Type B pancreatic cell (in vitro differentiated cells): ENCODE results near the gene HOXA9. TPM values are rescaled to one million over a fixed set of nuclear protein-coding genes. Genes with fewer than 3 reads are reported as not detected.
A peak's percentile ranks its signal among the peaks of the same experiment; 100 is the strongest.

Source experiments
- DNase-seq: peaks from one replicate; pipeline ENCODE4 v3.0.0; 2021; ENCODE audit warnings: mixed read lengths; ENCODE audit not compliant: unreplicated experiment; ENCODE audit errors: extremely low spot score
- H3K27ac Mint-ChIP-seq: 2 replicates; pipeline ENCODE4 v1.8.0; 2021; ENCODE audit warnings: mild to moderate bottlenecking, mixed read lengths
- H3K27me3 Mint-ChIP-seq: 2 replicates; pipeline ENCODE4 v1.8.0; 2021; ENCODE audit warnings: mixed read lengths
- H3K36me3 Mint-ChIP-seq: 2 replicates; pipeline ENCODE4 v1.8.0; 2021; ENCODE audit warnings: mixed read lengths
- H3K4me1 Mint-ChIP-seq: one replicate; pipeline ENCODE4 v1.8.0; 2021; ENCODE audit warnings: mixed read lengths; ENCODE audit not compliant: unreplicated experiment
- H3K4me3 Mint-ChIP-seq: 2 replicates; pipeline ENCODE4 v1.8.0; 2021; ENCODE audit warnings: mild to moderate bottlenecking, mixed read lengths
- H3K9me3 Mint-ChIP-seq: 2 replicates; pipeline ENCODE4 v1.8.0; 2021; ENCODE audit warnings: mixed read lengths
- CTCF ChIP-seq: fragments of 200-600 bp; sonication (generic); conservative IDR thresholded peaks from 2 replicates; pipeline ENCODE4 v1.5.0; 2021; ENCODE audit warnings: antibody characterized with exemption, mild to moderate bottlenecking
- total RNA-seq: library from RNA; stranded (reverse); gene quantifications from 2 replicates; pipeline ENCODE4 v1.2.1, GENCODE V29; 2021; ENCODE audit warnings: low replicate concordance

Gene HOXA9
- total RNA-seq, 1 donor from 2014 or later, result 4.1 TPM

- no peak overlapping the region for H3K27ac Mint-ChIP-seq
Observed at GRCh38 chr7:27171325-27171636, 5.9 kb upstream of the HOXA9 start.

GRCh38 chr7:27170426-27171324, 5.3 kb upstream of the HOXA9 start:
- Mint-ChIP-seq H3K4me3 (peak overlapping the region; percentile 38), H3K36me3 (no peaks in the 10 kb centered on the region), H3K4me1 (peaks cover 17% of the 10 kb centered on the region), H3K27ac (no peak overlapping the region), H3K27me3 (peaks cover 84% of the 10 kb centered on the region), H3K9me3 (no peaks in the 10 kb centered on the region)
- no peak for DNase-seq
- no peak for TF ChIP-seq CTCF

More at GRCh38 chr7:27171325-27171636, 5.9 kb upstream of the HOXA9 start:
- Mint-ChIP-seq H3K36me3 (no peaks in the 10 kb centered on the region), H3K4me3 (peak overlapping the region; percentile 84), H3K9me3 (no peaks in the 10 kb centered on the region), H3K27me3 (peaks cover 85% of the 10 kb centered on the region), H3K4me1 (peaks cover 15% of the 10 kb centered on the region)
- no peak for DNase-seq
- TF ChIP-seq CTCF, result no peak

- Mint-ChIP-seq H3K4me1 (peaks cover 19% of the 10 kb centered on the region), H3K4me3 (peak overlapping the region; percentile 77), H3K9me3 (no peaks in the 10 kb centered on the region), H3K36me3 (no peaks in the 10 kb centered on the region), H3K27me3 (peaks cover 81% of the 10 kb centered on the region), H3K27ac (no peak overlapping the region)
- no peak for DNase-seq
- TF ChIP-seq CTCF, result no peak
Observed at GRCh38 chr7:27169658-27170425, 4.5 kb upstream of the HOXA9 start.

GRCh38 chr7:27168265-27168947, 3.1 kb upstream of the HOXA9 start:
- Mint-ChIP-seq H3K4me3 (peak overlapping the region; percentile 69), H3K4me1 (peaks cover 25% of the 10 kb centered on the region), H3K27ac (peak overlapping the region; percentile 32), H3K27me3 (peaks cover 87% of the 10 kb centered on the region), H3K36me3 (no peaks in the 10 kb centered on the region), H3K9me3 (no peaks in the 10 kb centered on the region)
- no peak for DNase-seq
- TF ChIP-seq CTCF, result no peak

GRCh38 chr7:27167916-27168264, 2.6 kb upstream of the HOXA9 start:
- Mint-ChIP-seq H3K27ac (peak overlapping the region; percentile 32), H3K9me3 (no peaks in the 10 kb centered on the region), H3K4me3 (peak overlapping the region; percentile 69), H3K4me1 (peaks cover 25% of the 10 kb centered on the region), H3K36me3 (no peaks in the 10 kb centered on the region), H3K27me3 (peaks cover 89% of the 10 kb centered on the region)
- no peak for DNase-seq
- TF ChIP-seq CTCF, result no peak
